ENCODE measurements around the gene SLBP. TPM values are rescaled to one million over a fixed set of nuclear protein-coding genes. Genes with fewer than 3 reads are reported as not detected.

Gene SLBP
- total RNA-seq, 1 donor from 2014 or later: 11.7 TPM

DNA sequence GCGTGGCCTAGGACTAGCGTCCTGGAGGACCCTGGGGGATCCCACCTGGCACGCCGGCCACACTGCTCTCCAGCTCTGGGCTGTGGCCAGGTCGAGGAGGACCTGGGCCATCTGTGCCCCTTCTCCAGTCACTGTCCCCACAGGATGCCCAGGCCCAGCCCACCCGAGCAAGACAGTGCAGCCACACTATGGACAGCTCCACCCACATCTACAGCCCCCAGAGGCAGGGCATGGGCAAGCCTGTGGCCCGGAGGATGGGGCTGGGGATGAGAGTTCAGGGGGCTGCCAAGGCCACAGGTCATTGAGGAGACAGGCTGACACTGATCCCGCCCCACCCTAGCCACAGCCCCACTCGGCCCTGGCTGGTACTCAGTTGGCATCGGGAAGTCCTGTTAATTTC lies 58.3 kb downstream of the SLBP start:
- Histone ChIP-seq H3K9me3 (replicated peaks) (no peaks in the 10 kb centered on the region), H3K27me3 (ENCODE audit: low read depth) (no peaks in the 10 kb centered on the region), H3K27ac (replicated peaks) (no peak overlapping the region), H3K36me3 (no peaks in the 10 kb centered on the region), H3K4me1 (no peaks in the 10 kb centered on the region), H3K4me3 (no peak overlapping the region)
- no peak for DNase-seq
- TF ChIP-seq, protein P1, sequence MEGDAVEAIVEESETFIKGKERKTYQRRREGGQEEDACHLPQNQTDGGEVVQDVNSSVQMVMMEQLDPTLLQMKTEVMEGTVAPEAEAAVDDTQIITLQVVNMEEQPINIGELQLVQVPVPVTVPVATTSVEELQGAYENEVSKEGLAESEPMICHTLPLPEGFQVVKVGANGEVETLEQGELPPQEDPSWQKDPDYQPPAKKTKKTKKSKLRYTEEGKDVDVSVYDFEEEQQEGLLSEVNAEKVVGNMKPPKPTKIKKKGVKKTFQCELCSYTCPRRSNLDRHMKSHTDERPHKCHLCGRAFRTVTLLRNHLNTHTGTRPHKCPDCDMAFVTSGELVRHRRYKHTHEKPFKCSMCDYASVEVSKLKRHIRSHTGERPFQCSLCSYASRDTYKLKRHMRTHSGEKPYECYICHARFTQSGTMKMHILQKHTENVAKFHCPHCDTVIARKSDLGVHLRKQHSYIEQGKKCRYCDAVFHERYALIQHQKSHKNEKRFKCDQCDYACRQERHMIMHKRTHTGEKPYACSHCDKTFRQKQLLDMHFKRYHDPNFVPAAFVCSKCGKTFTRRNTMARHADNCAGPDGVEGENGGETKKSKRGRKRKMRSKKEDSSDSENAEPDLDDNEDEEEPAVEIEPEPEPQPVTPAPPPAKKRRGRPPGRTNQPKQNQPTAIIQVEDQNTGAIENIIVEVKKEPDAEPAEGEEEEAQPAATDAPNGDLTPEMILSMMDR (IDR thresholded peaks at IDR 0.05; ENCODE audit: borderline replicate concordance): no peak
- intact Hi-C loops (cut with micrococcal nuclease): no loop called here

DNA sequence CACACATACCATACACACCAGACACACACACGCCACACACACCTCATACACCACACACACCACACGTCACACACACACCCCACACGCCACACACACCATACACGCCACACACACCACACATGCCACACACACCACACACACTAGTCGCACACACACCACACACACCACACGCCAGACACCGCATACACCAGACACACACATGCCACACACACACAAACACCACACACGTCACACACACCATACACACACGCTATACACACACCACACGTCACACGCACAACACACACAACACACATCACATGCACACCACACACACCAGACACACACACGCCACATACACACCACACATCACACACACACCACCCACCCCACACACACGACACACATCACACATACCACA lies 60.0 kb downstream of the SLBP start:
- H3K4me1 ChIP-seq: no peaks in the 10 kb centered on the region
- no peaks in the 10 kb centered on the region for H3K36me3 ChIP-seq
- H3K9me3 ChIP-seq (replicated peaks): no peaks in the 10 kb centered on the region
- intact Hi-C loops (cut with micrococcal nuclease): no loop called here
- TF ChIP-seq, protein P1 (IDR thresholded peaks at IDR 0.05; ENCODE audit: borderline replicate concordance): no peak
- no peaks in the 10 kb centered on the region for H3K27me3 ChIP-seq (ENCODE audit: low read depth)
- DNase-seq: no peak
- no peak overlapping the region for H3K27ac ChIP-seq (replicated peaks)
- H3K4me3 ChIP-seq: no peak overlapping the region

DNA sequence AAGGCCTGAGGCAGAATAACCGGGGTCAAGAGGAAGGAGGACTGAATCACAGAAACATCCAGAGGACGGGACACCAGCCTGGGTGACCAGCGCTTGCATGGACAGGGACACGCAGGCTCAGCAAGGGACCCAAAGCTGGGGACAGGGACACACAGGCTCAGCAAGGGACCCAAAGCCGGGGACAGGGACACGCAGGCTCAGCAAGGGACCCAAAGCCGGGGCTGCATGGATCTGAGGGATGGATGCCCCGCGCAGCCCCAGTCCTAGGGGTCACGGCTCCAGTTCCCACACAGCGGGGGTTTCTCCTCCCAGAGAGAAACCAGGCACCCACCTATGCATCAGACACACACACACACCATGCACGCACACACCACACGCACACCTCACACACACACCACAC lies 60.5 kb downstream of the SLBP start:
- TF ChIP-seq, protein P1 (IDR thresholded peaks at IDR 0.05; ENCODE audit: borderline replicate concordance): no peak
- no peaks in the 10 kb centered on the region for H3K36me3 ChIP-seq
- intact Hi-C loops (cut with micrococcal nuclease): no loop called here
- H3K9me3 ChIP-seq (replicated peaks): no peaks in the 10 kb centered on the region
- no peaks in the 10 kb centered on the region for H3K4me1 ChIP-seq
- no peak for DNase-seq
- H3K4me3 ChIP-seq: no peak overlapping the region
- H3K27ac ChIP-seq (replicated peaks): no peak overlapping the region
- H3K27me3 ChIP-seq (ENCODE audit: low read depth): no peaks in the 10 kb centered on the region

DNA sequence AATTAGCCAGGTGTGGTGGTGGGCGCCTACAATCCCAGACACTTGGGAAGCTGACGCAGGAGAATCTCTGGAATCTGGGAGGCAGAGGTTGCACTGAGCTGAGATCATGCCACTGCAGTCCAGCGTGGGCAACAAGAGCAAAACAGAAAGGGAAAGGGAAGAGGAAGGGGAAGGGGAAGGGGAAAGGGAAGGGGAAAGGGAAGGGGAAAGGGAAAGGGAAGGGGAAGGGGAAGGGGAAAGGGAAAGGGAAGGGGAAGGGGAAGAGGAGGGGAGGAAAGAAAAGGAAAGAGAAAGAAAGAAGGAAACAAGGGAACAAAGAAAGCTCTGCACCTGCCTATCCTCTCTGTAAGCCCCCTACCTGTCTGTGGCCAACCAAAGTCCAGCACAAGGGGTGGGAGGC lies 63.2 kb downstream of the SLBP start:
- Histone ChIP-seq H3K27me3 (ENCODE audit: low read depth) (no peaks in the 10 kb centered on the region), H3K4me3 (no peak overlapping the region), H3K36me3 (no peaks in the 10 kb centered on the region), H3K4me1 (peaks cover 14% of the 10 kb centered on the region), H3K9me3 (replicated peaks) (no peaks in the 10 kb centered on the region), H3K27ac (replicated peaks) (no peak overlapping the region)
- DNase-seq: no peak
- intact Hi-C loops (cut with micrococcal nuclease): no loop called here
- TF ChIP-seq, protein P1 (IDR thresholded peaks at IDR 0.05; ENCODE audit: borderline replicate concordance): no peak

DNA sequence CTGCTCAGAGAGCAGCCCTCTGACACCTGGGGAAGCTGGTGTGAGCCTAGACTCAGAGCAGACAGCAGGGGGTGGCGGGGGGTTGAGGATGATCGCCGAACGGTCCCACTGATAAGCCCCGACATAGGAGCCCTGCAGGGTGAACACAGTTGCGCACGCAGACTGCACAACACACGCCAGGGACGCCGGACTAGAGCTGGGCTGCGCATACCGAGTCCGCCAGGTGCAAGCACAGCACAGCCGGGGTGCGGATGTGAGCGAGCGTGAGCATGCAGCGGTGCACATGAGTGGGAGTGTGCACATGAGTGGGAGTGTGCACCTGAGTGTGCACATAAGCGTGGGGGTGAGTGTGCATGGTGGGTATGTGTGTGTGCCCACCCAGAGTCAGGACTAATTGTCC lies 64.7 kb downstream of the SLBP start:
- intact Hi-C loops (cut with micrococcal nuclease): no loop called here
- Histone ChIP-seq H3K9me3 (replicated peaks) (no peaks in the 10 kb centered on the region), H3K27ac (replicated peaks) (no peak overlapping the region), H3K4me1 (peaks cover 14% of the 10 kb centered on the region), H3K27me3 (ENCODE audit: low read depth) (no peaks in the 10 kb centered on the region), H3K36me3 (no peaks in the 10 kb centered on the region), H3K4me3 (no peak overlapping the region)
- TF ChIP-seq, protein P1 (IDR thresholded peaks at IDR 0.05; ENCODE audit: borderline replicate concordance): no peak
- no peak for DNase-seq

DNA sequence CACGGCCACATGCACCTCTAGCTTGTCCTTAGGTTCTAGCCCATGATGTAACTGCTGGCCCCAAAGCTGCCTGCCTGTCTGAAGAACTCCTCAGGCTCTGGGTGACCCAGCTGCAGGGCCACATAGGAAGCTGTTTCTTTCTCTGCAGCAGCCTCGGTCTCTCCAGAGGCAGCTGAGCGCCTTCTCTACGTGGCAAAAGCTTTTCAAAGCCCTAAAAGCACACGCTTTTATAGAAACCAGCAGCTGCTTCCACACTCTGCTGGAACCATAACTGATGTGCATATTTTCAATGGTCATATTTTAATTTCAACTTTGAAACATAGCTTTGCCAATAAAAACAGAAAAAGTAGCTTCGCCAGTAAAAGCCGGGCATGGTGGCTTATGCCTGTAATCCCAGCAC lies 65.4 kb downstream of the SLBP start:
- H3K36me3 ChIP-seq: no peaks in the 10 kb centered on the region
- DNase-seq: no peak
- H3K27ac ChIP-seq (replicated peaks): no peak overlapping the region
- H3K9me3 ChIP-seq (replicated peaks): no peaks in the 10 kb centered on the region
- intact Hi-C loops (cut with micrococcal nuclease): no loop called here
- no peak overlapping the region for H3K4me3 ChIP-seq
- no peaks in the 10 kb centered on the region for H3K27me3 ChIP-seq (ENCODE audit: low read depth)
- TF ChIP-seq, protein P1 (IDR thresholded peaks at IDR 0.05; ENCODE audit: borderline replicate concordance): no peak
- H3K4me1 ChIP-seq: peaks cover 14% of the 10 kb centered on the region
